Esophagus muscularis mucosa (tissue), 4 donors: ENCODE data around the gene SV2C. TPM values are rescaled to one million over a fixed set of nuclear protein-coding genes. Genes with fewer than 3 reads are reported as not detected.

Source experiments
- DNase-seq: peaks from one replicate; pipeline ENCODE4 v3.0.0-alpha.2; 2017; ENCODE audit errors: extremely low spot score
- H3K27ac ChIP-seq, 4 donors: fragments of 200-600 bp; sonication (generic); replicated peaks in 1 of 4; 1 replicate in 3 of 4; 2 replicates in 1 of 4; pipeline ENCODE4 v1.5.1; 2016 to 2019; ENCODE audit warnings: mild to moderate bottlenecking in 1 of 4
- H3K27me3 ChIP-seq, 4 donors: fragments of 200-600 bp; sonication (generic); one replicate each; pipeline versions ENCODE4 v1.5.1 to v1.6.0; 2016 to 2019
- H3K36me3 ChIP-seq, 4 donors: fragments of 200-600 bp; sonication (generic); one replicate each; pipeline ENCODE4 v1.5.1; 2016 to 2019
- H3K4me1 ChIP-seq, 4 donors: fragments of 200-600 bp; sonication (generic); one replicate each; pipeline ENCODE4 v1.5.1; 2016 to 2019
- H3K4me3 ChIP-seq, 4 donors: fragments of 200-600 bp; sonication (generic); 1 replicate in 2 of 4; 2 replicates in 2 of 4; pipeline ENCODE4 v1.5.1; 2016 to 2019; ENCODE audit warnings: mild to moderate bottlenecking in 4 of 4, moderate library complexity in 1 of 4
- H3K9me3 ChIP-seq, 4 donors: fragments of 200-600 bp; sonication (generic); 1 replicate in 3 of 4; 2 replicates in 1 of 4; pipeline ENCODE4 v1.5.1; 2016 to 2019
- CTCF ChIP-seq, 3 experiments: fragments of 200-600 bp in 2 of 3; fragments of 450-650 bp in 1 of 3; sonication (generic) in 2 of 3; IDR thresholded peaks; one replicate each; pipeline ENCODE4 v1.5.1; 2017 to 2019; ENCODE audit warnings: antibody characterized with exemption in 3 of 3, mild to moderate bottlenecking in 2 of 3, moderate library complexity in 1 of 3
- EP300 ChIP-seq: sonication (generic); formaldehyde crosslinking; IDR thresholded peaks from one replicate; pipeline ENCODE4 v1.6.1; 2017; ENCODE audit warnings: antibody characterized with exemption
- POLR2A ChIP-seq: fragments of 450-650 bp; IDR thresholded peaks from one replicate; pipeline ENCODE4 v1.6.1; 2017; ENCODE audit warnings: antibody characterized with exemption, moderate library complexity, mild to moderate bottlenecking, low read depth
- POLR2AphosphoS5 ChIP-seq, 2 donors: sonication (generic); formaldehyde crosslinking; IDR thresholded peaks; one replicate each; pipeline ENCODE4 v1.6.1; 2017; ENCODE audit warnings: antibody characterized with exemption in 2 of 2
- WGBS: methylation state at CpG from one replicate; pipeline ENCODE4 v1.1.5; 2018; 5-methylcytosine and 5-hydroxymethylcytosine counted together
- intact Hi-C: fragments of 100-400 bp; cut with DNase I; formaldehyde crosslinking; loops from one replicate; pipeline ENCODE4 v1.15.1; 2023
- total RNA-seq, 4 donors: library from RNA; depleted of rRNA; stranded (reverse); fragments of >200 nt; gene quantifications; one replicate each; pipeline versions ENCODE4 v1.1.0 to v1.2.1, GENCODE V29; 2016

SV2C gene
- total RNA-seq, 4 donors from 2014 or later = 0.23 to 0.99 (median 0.47) TPM

GRCh38 chr5:76305269-76305668 is 222.1 kb downstream of the SV2C start:
- 62% methylated on average over 2 of the region's 2 CpGs for WGBS
- intact Hi-C loops = no loop called here
- H3K36me3 ChIP-seq = no peaks in the 10 kb centered on the region

GRCh38 chr5:76305775-76306174 is 222.6 kb downstream of the SV2C start:
- Histone ChIP-seq H3K27me3 (no peaks in the 10 kb centered on the region), H3K27ac (no peak overlapping the region), H3K9me3 (no peaks in the 10 kb centered on the region), H3K36me3 (no peaks in the 10 kb centered on the region), H3K4me1 (no peaks in the 10 kb centered on the region), H3K4me3 (no peak overlapping the region)
- DNase-seq = no peak
- TF ChIP-seq POLR2A (no peak), POLR2AphosphoS5 (IDR thresholded peaks at IDR 0.05) (no peak), EP300 (no peak), CTCF (IDR thresholded peaks at IDR 0.05) (no peak)
- intact Hi-C loops = no loop called here
- 80% methylated on average over 1 of the region's 1 CpG for WGBS

More at GRCh38 chr5:76305269-76305668, 222.1 kb downstream of the SV2C start:
- Histone ChIP-seq H3K27me3 (no peaks in the 10 kb centered on the region), H3K9me3 (no peaks in the 10 kb centered on the region), H3K4me3 (no peak overlapping the region), H3K27ac (peak overlapping the region in 1 of 4 donors; percentile 6), H3K4me1 (no peaks in the 10 kb centered on the region)
- no peak for DNase-seq
- TF ChIP-seq CTCF (IDR thresholded peaks at IDR 0.05) (no peak), EP300 (no peak), POLR2AphosphoS5 (IDR thresholded peaks at IDR 0.05) (no peak), POLR2A (no peak)

- Histone ChIP-seq H3K4me1 (no peaks in the 10 kb centered on the region), H3K9me3 (no peaks in the 10 kb centered on the region), H3K27ac (no peak overlapping the region), H3K4me3 (no peak overlapping the region), H3K36me3 (no peaks in the 10 kb centered on the region), H3K27me3 (no peaks in the 10 kb centered on the region)
- no peak for DNase-seq
- intact Hi-C loops = no loop called here
- whole genome bisulfite sequencing = 84% methylated on average over 1 of the region's 1 CpG
- no peak for TF ChIP-seq POLR2A
- no peak for TF ChIP-seq EP300
- no peak for TF ChIP-seq POLR2AphosphoS5 (IDR thresholded peaks at IDR 0.05)
- no peak for TF ChIP-seq CTCF (IDR thresholded peaks at IDR 0.05)
These were observed 227.0 kb downstream of the SV2C start for GRCh38 chr5:76310208-76310607.

GRCh38 chr5:76312783-76313182 is 229.6 kb downstream of the SV2C start:
- Histone ChIP-seq H3K4me3 (no peak overlapping the region), H3K27ac (no peak overlapping the region), H3K27me3 (no peaks in the 10 kb centered on the region), H3K9me3 (no peaks in the 10 kb centered on the region), H3K4me1 (no peaks in the 10 kb centered on the region), H3K36me3 (no peaks in the 10 kb centered on the region)
- intact Hi-C loops = no loop called here
- WGBS = 65% methylated on average over 4 of the region's 4 CpGs
- DNase-seq = no peak
- no peak for TF ChIP-seq CTCF (IDR thresholded peaks at IDR 0.05)
- no peak for TF ChIP-seq EP300
- no peak for TF ChIP-seq POLR2AphosphoS5 (IDR thresholded peaks at IDR 0.05)
- no peak for TF ChIP-seq POLR2A

GRCh38 chr5:76314643-76315042 is 231.5 kb downstream of the SV2C start:
- 92% methylated on average over 2 of the region's 2 CpGs for WGBS
- Histone ChIP-seq H3K4me1 (no peaks in the 10 kb centered on the region), H3K36me3 (no peaks in the 10 kb centered on the region), H3K4me3 (no peak overlapping the region), H3K27ac (no peak overlapping the region), H3K9me3 (no peaks in the 10 kb centered on the region), H3K27me3 (no peaks in the 10 kb centered on the region)
- intact Hi-C loops = no loop called here
- TF ChIP-seq POLR2A = no peak
- DNase-seq = no peak
